ENCODE data around the gene DPH7. TPM values are rescaled to one million over a fixed set of nuclear protein-coding genes. Genes with fewer than 3 reads are reported as not detected.

The DPH7 gene
- polyA plus RNA-seq, 2 of the 4 experiments (the other 2 are of a cell fraction): 26.7 to 35.2 TPM

GRCh38 chr9:137522746-137523455 lies 55.8 kb downstream of the DPH7 start:
- DNase-seq (ENCODE audit: low read depth in 1 of 2, low spot score in 1 of 2) (no peak), FAIRE-seq (no peak), ATAC-seq (0 out of 6 replicates have a peak, but pooled peaks of 1 of the 2 experiments have one; percentile 37)
- Histone ChIP-seq H3K4me3 (no peak overlapping the region), H3K27ac (no peak overlapping the region), H3K9me3 (no peaks in the 10 kb centered on the region), H3K4me1 (no peaks in the 10 kb centered on the region), H3K4me2 (no peak overlapping the region)
- ChIA-PET CTCF (interaction anchor here (0.9 to 3.7 kb wide), 8 partner anchors 9 to 221 kb away, joined by 3 to 15 read pairs (median 4); partner anchors contain the start of gene NRARP), POLR2A (no interaction called here)
- WGBS (ENCODE audit: missing lambda C conversion rate): 86% methylated on average over 31 of the region's 36 CpGs
- no peak for TF ChIP-seq ESRRA (IDR thresholded peaks at IDR 0.05; ENCODE audit: borderline replicate concordance, low read length)
- no peak for TF ChIP-seq CBX8 (IDR thresholded peaks at IDR 0.05)
- no peak for TF ChIP-seq ELK1 (IDR thresholded peaks at IDR 0.05; ENCODE audit: low read depth, low read length)
- TF ChIP-seq HES2 (IDR thresholded peaks at IDR 0.05): no peak
- no peak for TF ChIP-seq NPAS2 (CRISPR knock-in tag; IDR thresholded peaks at IDR 0.05; ENCODE audit: borderline replicate concordance)
- TF ChIP-seq HOXB13 (CRISPR knock-in tag; IDR thresholded peaks at IDR 0.05; ENCODE audit: low read depth): no peak
- TF ChIP-seq RARB (CRISPR knock-in tag; IDR thresholded peaks at IDR 0.05): no peak
- TF ChIP-seq SREBF2 (IDR thresholded peaks at IDR 0.05): no peak
- TF ChIP-seq ATOH8 (CRISPR knock-in tag; IDR thresholded peaks at IDR 0.05; ENCODE audit: low read depth): no peak
- TF ChIP-seq ZFP36 (IDR thresholded peaks at IDR 0.05; ENCODE audit: borderline replicate concordance, partially characterized antibody): no peak
- TF ChIP-seq TFCP2L1 (CRISPR knock-in tag; IDR thresholded peaks at IDR 0.05): no peak
- TF ChIP-seq HOXB5 (CRISPR knock-in tag; IDR thresholded peaks at IDR 0.05): no peak
- no peak for TF ChIP-seq RAD21 (conservative IDR thresholded peaks at IDR 0.05 in 1 of 2, IDR thresholded peaks at IDR 0.05 in 1 of 2)
- no peak for TF ChIP-seq PBX3 (IDR thresholded peaks at IDR 0.05)
- TF ChIP-seq FOXS1 (CRISPR knock-in tag; IDR thresholded peaks at IDR 0.05): no peak
- TF ChIP-seq FOSL2 (IDR thresholded peaks at IDR 0.05): no peak
- TF ChIP-seq FOSL2 (CRISPR knock-in tag; IDR thresholded peaks at IDR 0.05): no peak
- no peak for TF ChIP-seq CTCF (IDR thresholded peaks at IDR 0.05)
- no peak for TF ChIP-seq MYC (IDR thresholded peaks at IDR 0.05; ENCODE audit: borderline replicate concordance, low read length)

GRCh38 chr9:137521405-137521985 lies 57.2 kb downstream of the DPH7 start:
- POLR2A ChIA-PET: no interaction called here
- Histone ChIP-seq H3K27ac (no peak overlapping the region), H3K4me3 (no peak overlapping the region), H3K4me1 (no peaks in the 10 kb centered on the region), H3K4me2 (no peak overlapping the region), H3K9me3 (no peaks in the 10 kb centered on the region)
- DNase-seq (ENCODE audit: low read depth in 1 of 2, low spot score in 1 of 2): no peak
- no peak for ATAC-seq
- no peak for FAIRE-seq
- WGBS (ENCODE audit: missing lambda C conversion rate): 82% methylated on average over 6 of the region's 18 CpGs
- CTCF ChIA-PET: interaction anchor here (0.7 to 3.7 kb wide), 6 partner anchors 12 to 285 kb away, joined by 3 to 11 read pairs (median 4); partner anchors contain the start of gene NRARP
- TF ChIP-seq KDM5A (IDR thresholded peaks at IDR 0.05) (no peak), KDM1A (IDR thresholded peaks at IDR 0.05; ENCODE audit: low read depth) (no peak), ESRRA (IDR thresholded peaks at IDR 0.05; ENCODE audit: borderline replicate concordance, low read length) (no peak), JUNB (IDR thresholded peaks at IDR 0.05) (no peak), NPAS2 (CRISPR knock-in tag; IDR thresholded peaks at IDR 0.05; ENCODE audit: borderline replicate concordance) (no peak), CHD4 (IDR thresholded peaks at IDR 0.05; ENCODE audit: borderline replicate concordance) (no peak), HOXA7 (CRISPR knock-in tag; IDR thresholded peaks at IDR 0.05) (no peak), BHLHE40 (IDR thresholded peaks at IDR 0.05; ENCODE audit: low read depth, low read length) (no peak), JUN (IDR thresholded peaks at IDR 0.05) (no peak), ELK1 (IDR thresholded peaks at IDR 0.05; ENCODE audit: low read depth, low read length) (no peak), FOSB (CRISPR knock-in tag; IDR thresholded peaks at IDR 0.05) (no peak), MAZ (IDR thresholded peaks at IDR 0.05; ENCODE audit: borderline replicate concordance, low read depth, low read length) (no peak)

Measured in A549 (cell line).